IMR-90 (cell line): ENCODE results near the gene PIK3CB. TPM values are rescaled to one million over a fixed set of nuclear protein-coding genes. Genes with fewer than 3 reads are reported as not detected.

Source experiments
- ATAC-seq: fragments of 200-7000 bp; cut with Tn5 transposase; 2 replicates; pipeline ENCODE4 v1.9.1; 2020; ENCODE audit warnings: low read depth, mild to moderate bottlenecking, moderate library complexity
- BruUV-seq: library from RNA; stranded (reverse); fragments of 400-500 nt; replicated peaks from 2 replicates; lab custom pipeline; 2021; lab: Mats Ljungman, UMichigan
- CTCF ChIA-PET: fragments of 300-600 bp; formaldehyde crosslinking; extraction: SDS; loops from one replicate; lab custom pipeline; 2021; ENCODE audit warnings: antibody characterized with exemption; lab: Yijun Ruan, JAX
- POLR2A ChIA-PET: fragments of 300-600 bp; sonication (Branson Sonifier 250); formaldehyde crosslinking; loops from one replicate; lab custom pipeline; 2022; ENCODE audit warnings: antibody characterized with exemption; ENCODE audit not compliant: unreplicated experiment; lab: Charles Lee
- DNase-seq: peaks from one replicate; pipeline ENCODE4 v3.0.0; 2013
- H2AFZ ChIP-seq: replicated peaks from 2 replicates; pipeline ENCODE3; 2013; ENCODE audit warnings: low read length, mild to moderate bottlenecking; ENCODE audit not compliant: poor library complexity
- H2AK5ac ChIP-seq: 2 replicates; pipeline ENCODE4 v1.6.1; 2013; ENCODE audit warnings: low read depth, low read length, inconsistent platforms
- H2AK9ac ChIP-seq: replicated peaks from 2 replicates; pipeline ENCODE3; 2013; ENCODE audit warnings: mild to moderate bottlenecking, low read depth, low read length, moderate library complexity; ENCODE audit not compliant: poor library complexity
- H2BK120ac ChIP-seq: 2 replicates; pipeline ENCODE4 v1.6.1; 2013; ENCODE audit warnings: low read depth, low read length, inconsistent platforms
- H2BK15ac ChIP-seq: 3 replicates; pipeline ENCODE4 v1.6.1; 2013; ENCODE audit warnings: low read depth, low read length, inconsistent platforms
- H2BK20ac ChIP-seq: 2 replicates; pipeline ENCODE4 v1.6.1; 2013; ENCODE audit warnings: low read depth, mild to moderate bottlenecking, inconsistent platforms, low read length, moderate library complexity
- H2BK5ac ChIP-seq: 2 replicates; pipeline ENCODE4 v1.6.1; 2013; ENCODE audit warnings: mild to moderate bottlenecking, low read depth, low read length, inconsistent platforms; ENCODE audit not compliant: poor library complexity, severe bottlenecking
- H3K14ac ChIP-seq: replicated peaks from 2 replicates; pipeline ENCODE4 v1.6.1; 2013; ENCODE audit warnings: low read depth, low read length, inconsistent platforms
- H3K18ac ChIP-seq: 2 replicates; pipeline ENCODE4 v1.6.1; 2013; ENCODE audit warnings: low read depth, low read length, control low read depth
- H3K23ac ChIP-seq: 2 replicates; pipeline ENCODE4 v1.6.1; 2013; ENCODE audit warnings: low read depth, low read length, inconsistent platforms
- H3K27ac ChIP-seq: 2 replicates; pipeline ENCODE4 v1.5.1; 2013; ENCODE audit warnings: mild to moderate bottlenecking, control low read depth, low read length; ENCODE audit not compliant: insufficient read depth
- H3K27me3 ChIP-seq: 2 replicates; pipeline ENCODE4 v1.6.1; 2013; ENCODE audit warnings: low read length; ENCODE audit not compliant: control insufficient read depth, insufficient read depth
- H3K36me3 ChIP-seq: 2 replicates; pipeline ENCODE4 v1.6.1; 2013; ENCODE audit warnings: low read length, mixed read lengths; ENCODE audit not compliant: control insufficient read depth, insufficient read depth
- H3K4ac ChIP-seq: 2 replicates; pipeline ENCODE4 v1.6.1; 2013; ENCODE audit warnings: low read depth, low read length, inconsistent platforms
- H3K4me1 ChIP-seq: 2 replicates; pipeline ENCODE4 v1.6.1; 2013; ENCODE audit warnings: low read length, mixed read lengths; ENCODE audit not compliant: control insufficient read depth, insufficient read depth
- H3K4me2 ChIP-seq: 2 replicates; pipeline ENCODE4 v1.6.1; 2013; ENCODE audit warnings: low read depth, mild to moderate bottlenecking, control low read depth, low read length, moderate library complexity
- H3K4me3 ChIP-seq: 2 replicates; pipeline ENCODE4 v1.5.1; 2013; ENCODE audit warnings: low read depth, mild to moderate bottlenecking, control low read depth, low read length, moderate library complexity; ENCODE audit not compliant: insufficient read depth
- H3K56ac ChIP-seq: 2 replicates; pipeline ENCODE4 v1.6.1; 2013; ENCODE audit warnings: low read length, inconsistent platforms; ENCODE audit not compliant: insufficient read depth; ENCODE audit errors: extremely low read depth
- H3K79me1 ChIP-seq, 2 experiments: 2 replicates each; pipeline ENCODE4 v1.6.1; 2013; ENCODE audit warnings: low read length in 2 of 2, inconsistent platforms in 1 of 2, low read depth in 1 of 2
- H3K9ac ChIP-seq: 2 replicates; pipeline ENCODE4 v1.6.1; 2013; ENCODE audit warnings: low read depth, low read length, control low read depth
- H3K9me1 ChIP-seq: 2 replicates; pipeline ENCODE4 v1.6.1; 2013; ENCODE audit warnings: low read length, inconsistent platforms; ENCODE audit not compliant: insufficient read depth
- H3K9me3 ChIP-seq: 2 replicates; pipeline ENCODE4 v1.6.1; 2013; ENCODE audit warnings: low read length; ENCODE audit not compliant: control insufficient read depth, insufficient read depth
- H4K20me1 ChIP-seq: 2 replicates; pipeline ENCODE4 v1.6.1; 2013; ENCODE audit warnings: low read length, inconsistent platforms; ENCODE audit not compliant: insufficient read depth
- H4K5ac ChIP-seq: 2 replicates; pipeline ENCODE4 v1.6.1; 2013; ENCODE audit warnings: mild to moderate bottlenecking, low read depth, low read length, control low read depth
- H4K8ac ChIP-seq, 2 experiments: 2 replicates each; pipeline ENCODE4 v1.6.1; 2013; ENCODE audit warnings: low read depth in 2 of 2, low read length in 2 of 2, control low read depth in 1 of 2, inconsistent platforms in 1 of 2
- H4K91ac ChIP-seq: 2 replicates; pipeline ENCODE4 v1.6.1; 2013; ENCODE audit warnings: low read depth, low read length, inconsistent platforms; ENCODE audit not compliant: insufficient read depth
- BHLHE40 ChIP-seq: fragments of 150-350 bp; IDR thresholded peaks from 2 replicates; pipeline ENCODE4 v1.6.1; 2016; ENCODE audit warnings: mild to moderate bottlenecking, low read depth, low read length
- FOS ChIP-seq: fragments of 150-350 bp; IDR thresholded peaks from 2 replicates; pipeline ENCODE4 v1.6.1; 2016; ENCODE audit warnings: low read depth, low read length
- SMC3 ChIP-seq: fragments of 150-350 bp; IDR thresholded peaks from 2 replicates; pipeline ENCODE4 v1.6.1; 2016; ENCODE audit warnings: low read depth, mild to moderate bottlenecking, antibody characterized with exemption, low read length, moderate library complexity
- WGBS, 2 experiments: methylation state at CpG; one replicate each; pipeline versions ENCODE4 v1.1.5 to v1.1.7; 2013; ENCODE audit warnings: missing lambda C conversion rate in 2 of 2; ENCODE audit not compliant: insufficient read length in 1 of 2; ENCODE audit errors: extremely low coverage in 2 of 2; 5-methylcytosine and 5-hydroxymethylcytosine counted together
- dilution Hi-C: fragments of 300-500 bp; cut with HindIII; formaldehyde crosslinking; loops from one replicate; pipeline ENCODE4 v1.14.3; 2018; ENCODE audit warnings: low sequenced_read_pairs; ENCODE audit not compliant: unreplicated experiment
- in situ Hi-C: fragments of 300-500 bp; cut with MboI; formaldehyde crosslinking; loops from 3 replicates; pipeline ENCODE4 v1.14.3; 2019; ENCODE audit warnings: low sequenced_read_pairs, inconsistent platforms, mixed read lengths
- intact Hi-C: fragments of 100-400 bp; cut with micrococcal nuclease; formaldehyde crosslinking; loops from 2 replicates; pipeline ENCODE4 v1.10.0; 2022
- polyA plus RNA-seq, 3 experiments: library from polyadenylated mRNA; depleted of rRNA; stranded (reverse); fragments of >200 nt; gene quantifications; 2 replicates each; pipeline ENCODE4 v1.2.3, GENCODE V29; 2012; ENCODE audit warnings: low replicate concordance in 1 of 3
- total RNA-seq: library from RNA; depleted of rRNA; stranded (reverse); fragments of >200 nt; gene quantifications from 2 replicates; pipeline ENCODE4 v1.2.3, GENCODE V29; 2012
- TF ChIP-seq, protein P1 (sequence below): fragments of 150-350 bp; IDR thresholded peaks from 2 replicates; pipeline ENCODE4 v1.6.1; 2017; ENCODE audit warnings: mild to moderate bottlenecking, antibody characterized with exemption, low read length, low read depth

PIK3CB gene
- total and polyA plus RNA-seq, 2 of the 4 experiments (the other 2 are of a cell fraction): 6.3 to 6.8 TPM

DNA sequence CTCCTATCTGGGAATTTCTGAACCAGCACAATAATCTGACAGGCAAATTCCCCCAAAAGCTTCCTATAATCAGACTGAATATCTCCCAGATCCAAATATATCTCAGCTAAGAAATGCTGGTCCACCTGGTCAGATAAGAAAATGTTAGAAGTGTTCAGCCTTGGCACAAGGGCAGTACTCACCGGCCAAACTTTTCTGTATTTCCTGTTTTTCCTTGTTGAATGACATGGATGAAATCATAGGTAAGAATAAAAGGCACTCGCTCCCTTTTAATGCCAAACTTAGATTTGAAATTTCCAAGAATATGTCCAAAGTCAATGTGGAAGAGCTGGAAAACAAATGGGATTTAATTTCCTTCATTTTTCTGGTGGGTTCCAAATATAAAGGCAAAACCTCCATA is 177.2 kb downstream of the PIK3CB start:
- Histone ChIP-seq H3K4ac (no peak overlapping the region), H4K91ac (no peak overlapping the region), H3K79me1 (no peaks in the 10 kb centered on the region), H3K4me1 (no peaks in the 10 kb centered on the region), H2BK5ac (no peak overlapping the region), H2BK120ac (no peak overlapping the region), H2AFZ (no peak overlapping the region), H3K9me1 (peaks cover 7% of the 10 kb centered on the region; the same call in 1 of the 2 replicates), H2AK5ac (no peak overlapping the region), H4K5ac (no peak overlapping the region), H4K8ac (no peak overlapping the region), H2AK9ac (no peak overlapping the region), H2BK15ac (no peak overlapping the region), H3K4me3 (no peak overlapping the region), H3K56ac (no peak overlapping the region), H3K27me3 (no peaks in the 10 kb centered on the region), H3K36me3 (peaks cover 5% of the 10 kb centered on the region; the same call in 1 of the 2 replicates), H3K18ac (no peak overlapping the region), H3K27ac (no peak overlapping the region), H3K9me3 (no peaks in the 10 kb centered on the region), H4K20me1 (no peaks in the 10 kb centered on the region), H3K4me2 (no peak overlapping the region), H3K23ac (no peak overlapping the region), H2BK20ac (no peak overlapping the region), H3K14ac (no peak overlapping the region), H3K9ac (no peak overlapping the region)
- ATAC-seq: no peak
- DNase-seq: no peak
- dilution Hi-C loops (no loop called here), in situ Hi-C loops (no loop called here), intact Hi-C loops (no loop called here)
- BruUV-seq: no TSS peak
- no CpG with 5 or more reads among the region's 2 CpGs for WGBS, 2 experiments
- ChIA-PET POLR2A (no interaction called here), CTCF (no interaction called here)
- TF ChIP-seq SMC3 (no peak), FOS (no peak), BHLHE40 (no peak)
- TF ChIP-seq, protein P1, sequence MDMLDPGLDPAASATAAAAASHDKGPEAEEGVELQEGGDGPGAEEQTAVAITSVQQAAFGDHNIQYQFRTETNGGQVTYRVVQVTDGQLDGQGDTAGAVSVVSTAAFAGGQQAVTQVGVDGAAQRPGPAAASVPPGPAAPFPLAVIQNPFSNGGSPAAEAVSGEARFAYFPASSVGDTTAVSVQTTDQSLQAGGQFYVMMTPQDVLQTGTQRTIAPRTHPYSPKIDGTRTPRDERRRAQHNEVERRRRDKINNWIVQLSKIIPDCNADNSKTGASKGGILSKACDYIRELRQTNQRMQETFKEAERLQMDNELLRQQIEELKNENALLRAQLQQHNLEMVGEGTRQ: no peak
